PC-9 (cell line): Measurements from ENCODE around the gene GSTA5.

ENCODE experiments used
- EZH2 ChIP-seq: fragments of 200-600 bp; sonication (generic); IDR thresholded peaks from 2 replicates; pipeline ENCODE4 v1.8.0; 2017; ENCODE audit warnings: antibody characterized with exemption, low read depth
- TF ChIP-seq, protein P1 (sequence below): fragments of 200-600 bp; sonication (generic); conservative IDR thresholded peaks from 2 replicates; pipeline ENCODE4 v1.6.1; 2017; ENCODE audit warnings: mixed run types, antibody characterized with exemption, mild to moderate bottlenecking, moderate library complexity

- TF ChIP-seq, protein P1, sequence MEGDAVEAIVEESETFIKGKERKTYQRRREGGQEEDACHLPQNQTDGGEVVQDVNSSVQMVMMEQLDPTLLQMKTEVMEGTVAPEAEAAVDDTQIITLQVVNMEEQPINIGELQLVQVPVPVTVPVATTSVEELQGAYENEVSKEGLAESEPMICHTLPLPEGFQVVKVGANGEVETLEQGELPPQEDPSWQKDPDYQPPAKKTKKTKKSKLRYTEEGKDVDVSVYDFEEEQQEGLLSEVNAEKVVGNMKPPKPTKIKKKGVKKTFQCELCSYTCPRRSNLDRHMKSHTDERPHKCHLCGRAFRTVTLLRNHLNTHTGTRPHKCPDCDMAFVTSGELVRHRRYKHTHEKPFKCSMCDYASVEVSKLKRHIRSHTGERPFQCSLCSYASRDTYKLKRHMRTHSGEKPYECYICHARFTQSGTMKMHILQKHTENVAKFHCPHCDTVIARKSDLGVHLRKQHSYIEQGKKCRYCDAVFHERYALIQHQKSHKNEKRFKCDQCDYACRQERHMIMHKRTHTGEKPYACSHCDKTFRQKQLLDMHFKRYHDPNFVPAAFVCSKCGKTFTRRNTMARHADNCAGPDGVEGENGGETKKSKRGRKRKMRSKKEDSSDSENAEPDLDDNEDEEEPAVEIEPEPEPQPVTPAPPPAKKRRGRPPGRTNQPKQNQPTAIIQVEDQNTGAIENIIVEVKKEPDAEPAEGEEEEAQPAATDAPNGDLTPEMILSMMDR = no peak
- no peak for TF ChIP-seq EZH2
These were observed 37.2 kb upstream of the GSTA5 start for GRCh38 chr6:52877786-52878185.
